NCI-H510A (cell line): Measurements from ENCODE around the gene SDS.

Source experiments
- DNase-seq: peaks from one replicate; lab custom pipeline; 2025; lab: John Stamatoyannopoulos, UW

The SDS gene, protein sequence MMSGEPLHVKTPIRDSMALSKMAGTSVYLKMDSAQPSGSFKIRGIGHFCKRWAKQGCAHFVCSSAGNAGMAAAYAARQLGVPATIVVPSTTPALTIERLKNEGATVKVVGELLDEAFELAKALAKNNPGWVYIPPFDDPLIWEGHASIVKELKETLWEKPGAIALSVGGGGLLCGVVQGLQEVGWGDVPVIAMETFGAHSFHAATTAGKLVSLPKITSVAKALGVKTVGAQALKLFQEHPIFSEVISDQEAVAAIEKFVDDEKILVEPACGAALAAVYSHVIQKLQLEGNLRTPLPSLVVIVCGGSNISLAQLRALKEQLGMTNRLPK

DNA sequence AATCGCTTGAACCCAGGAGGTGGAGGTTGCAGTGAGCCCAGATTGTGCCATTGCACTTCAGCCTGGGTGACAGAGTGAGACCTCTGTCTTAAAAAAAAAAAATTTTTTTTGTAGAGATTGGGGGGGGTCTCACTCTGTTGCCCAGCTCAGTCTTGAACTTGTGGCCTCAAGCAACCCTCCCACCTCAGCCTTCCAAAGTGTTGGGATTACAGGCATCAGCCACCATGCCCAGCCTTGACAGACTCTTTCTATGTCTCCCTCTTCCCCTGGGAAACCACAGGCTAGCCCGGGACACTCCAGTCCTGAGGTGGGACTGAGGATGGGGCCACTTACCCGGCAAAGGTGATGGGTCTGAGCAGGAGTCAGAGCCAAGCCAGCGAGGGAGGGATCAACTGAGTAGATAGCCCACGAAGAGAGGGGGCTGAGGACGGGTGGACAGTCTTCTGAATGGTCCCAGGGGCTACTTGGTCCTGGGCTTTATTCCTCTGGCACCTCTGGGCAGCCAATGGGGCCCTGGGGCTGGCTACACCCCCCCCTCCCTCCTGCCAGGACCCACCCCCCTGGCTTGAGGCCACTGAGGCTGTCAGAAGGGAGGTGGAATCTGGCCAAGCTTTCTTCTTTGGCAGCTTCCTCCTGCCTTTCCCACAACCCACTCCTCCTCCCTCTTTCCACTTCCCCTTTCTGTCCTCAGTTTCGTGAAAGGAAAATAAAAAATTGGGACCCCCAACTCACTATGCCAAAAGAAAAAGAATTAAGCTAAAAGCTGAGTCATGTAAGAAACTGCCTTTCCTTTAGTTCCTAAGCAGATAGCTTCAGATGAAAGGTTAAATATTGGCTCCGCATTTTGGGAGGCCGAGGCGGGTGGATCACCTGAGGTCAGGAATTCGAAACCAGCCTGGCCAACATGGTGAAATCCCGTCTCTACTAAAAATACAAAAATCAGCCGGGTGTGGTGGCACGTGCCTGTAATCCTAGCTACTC lies at the start of gene SDS:
Gene SDS (minus strand): TSS at position 453 of the 981 bp plus-strand sequence. CDS start 4,179 bp downstream, outside the sequence.
- no peak for DNase-seq

DNA sequence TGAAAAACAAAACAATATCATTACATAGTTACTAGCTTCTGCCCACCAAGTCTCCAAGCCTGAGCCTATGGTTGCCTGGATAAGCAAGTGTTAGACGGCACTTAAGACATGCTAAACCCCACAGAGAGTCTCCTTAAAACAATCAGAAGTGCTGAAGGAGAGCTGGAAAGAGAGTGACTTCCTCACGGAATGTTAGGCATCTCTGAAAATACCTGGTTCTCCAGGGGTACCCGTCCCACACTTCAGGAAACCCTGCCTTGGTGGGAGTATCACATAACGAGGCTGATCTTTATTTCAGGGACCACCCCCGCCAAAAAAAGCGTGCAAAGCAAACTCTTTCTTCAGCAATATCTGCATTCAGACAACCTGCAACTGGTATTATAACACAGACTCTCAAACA lies 49.6 kb upstream of the SDS start:
- no peak for DNase-seq

DNA sequence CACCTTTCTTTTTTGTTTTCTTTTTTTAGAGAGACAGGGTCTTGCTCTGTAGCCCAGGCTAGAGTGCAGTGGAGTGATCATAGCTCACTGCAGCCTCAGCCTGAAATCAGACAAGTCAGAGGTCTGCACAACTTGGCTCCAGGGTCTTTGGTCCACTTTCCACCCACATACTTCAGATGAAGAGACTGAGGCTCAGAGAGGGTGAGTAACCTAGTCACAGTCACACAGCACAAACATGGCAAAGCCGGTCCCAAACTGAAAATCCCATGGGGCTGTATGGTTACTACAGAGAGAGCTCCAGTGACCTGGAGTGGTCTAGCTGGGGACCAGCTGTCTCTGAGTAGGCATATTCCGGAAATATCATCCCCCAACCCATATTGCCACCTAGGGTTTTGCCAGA lies 48.8 kb upstream of the SDS start:
- DNase-seq = no peak

DNA sequence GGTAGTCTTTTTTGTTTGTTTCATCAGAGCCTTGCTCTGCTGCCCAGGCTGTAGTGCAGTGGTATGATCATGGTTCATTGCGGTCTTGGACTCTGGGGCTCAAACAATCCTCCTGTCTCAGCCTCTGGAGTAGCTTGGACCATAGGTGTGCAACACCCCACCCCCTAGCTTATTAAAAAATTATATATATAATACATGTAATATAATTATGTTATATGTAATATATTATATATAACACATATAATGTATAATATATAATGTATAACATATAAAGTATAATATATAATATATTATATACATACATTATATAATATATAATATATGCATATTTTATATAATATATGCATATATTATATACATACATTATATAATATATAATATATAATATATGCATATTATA lies 46.2 kb upstream of the SDS start:
- no peak for DNase-seq

DNA sequence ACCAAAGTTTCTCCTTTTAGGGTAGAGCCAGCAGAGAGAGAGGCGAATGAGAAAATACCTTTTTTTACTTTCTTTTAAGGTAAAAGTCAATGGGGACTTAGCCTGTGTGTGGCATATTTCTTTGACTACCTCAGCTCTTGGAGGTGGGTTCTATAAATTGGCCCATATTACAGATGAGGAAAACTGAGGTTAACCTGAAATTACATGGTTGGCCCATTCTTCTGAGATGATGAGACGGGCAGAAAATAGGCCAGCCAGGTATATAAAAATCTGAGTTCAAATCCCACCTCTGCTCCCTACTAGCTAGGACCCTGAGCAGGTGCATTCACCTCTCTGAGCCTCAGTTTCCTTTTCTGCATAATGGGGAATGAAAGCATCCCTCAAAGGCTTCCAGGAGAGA lies 45.6 kb upstream of the SDS start:
- DNase-seq = no peak

DNA sequence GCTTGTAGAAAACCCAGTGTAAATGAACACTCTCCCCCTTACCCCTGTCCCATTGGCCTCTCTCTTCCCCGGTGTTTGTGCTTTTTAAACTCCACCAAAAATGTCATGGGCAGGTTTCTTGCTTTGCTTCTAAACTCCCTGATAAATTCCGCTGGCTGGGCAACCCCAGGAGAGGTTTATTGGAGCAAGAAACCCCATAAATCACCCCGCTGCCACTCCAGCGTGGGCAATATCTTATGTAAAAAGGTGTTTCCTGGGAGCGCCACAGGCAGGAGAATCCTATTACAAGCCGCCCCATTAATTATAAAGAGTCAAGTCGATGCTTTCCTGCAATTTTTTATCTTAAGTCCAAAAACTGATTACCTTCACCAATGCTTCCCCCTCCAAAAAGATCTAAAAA lies 45.2 kb upstream of the SDS start:
- no peak for DNase-seq

DNA sequence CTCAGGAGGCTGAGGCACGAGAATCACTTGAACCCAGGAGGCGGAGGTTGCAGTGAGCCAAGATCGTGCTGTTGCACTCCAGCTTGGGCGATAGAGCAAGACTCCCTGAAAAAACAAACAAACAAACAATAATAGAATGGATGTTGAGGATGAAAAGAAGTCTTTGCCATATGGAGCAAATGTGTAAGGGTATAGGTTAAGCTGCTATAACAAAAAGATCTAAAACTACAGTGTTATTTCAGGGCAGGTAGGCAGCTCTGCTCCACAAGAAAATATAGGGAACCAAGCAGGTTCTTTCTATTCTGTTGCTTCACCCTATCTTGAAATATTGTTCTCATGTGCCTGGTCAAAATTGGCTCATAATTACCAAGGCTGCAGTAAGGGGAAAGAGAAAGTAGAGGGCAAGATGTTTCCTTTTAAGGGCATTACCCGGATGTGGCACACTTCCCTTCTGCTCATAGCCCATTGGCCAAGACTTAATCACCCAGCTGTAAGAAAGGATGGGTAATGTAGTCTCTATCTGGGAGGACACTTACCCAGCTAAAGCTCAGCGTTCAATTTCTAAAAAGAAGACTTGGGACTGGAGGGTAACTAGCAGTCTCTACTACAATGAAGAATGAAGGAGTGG lies 42.0 kb upstream of the SDS start:
- DNase-seq = no peak

DNA sequence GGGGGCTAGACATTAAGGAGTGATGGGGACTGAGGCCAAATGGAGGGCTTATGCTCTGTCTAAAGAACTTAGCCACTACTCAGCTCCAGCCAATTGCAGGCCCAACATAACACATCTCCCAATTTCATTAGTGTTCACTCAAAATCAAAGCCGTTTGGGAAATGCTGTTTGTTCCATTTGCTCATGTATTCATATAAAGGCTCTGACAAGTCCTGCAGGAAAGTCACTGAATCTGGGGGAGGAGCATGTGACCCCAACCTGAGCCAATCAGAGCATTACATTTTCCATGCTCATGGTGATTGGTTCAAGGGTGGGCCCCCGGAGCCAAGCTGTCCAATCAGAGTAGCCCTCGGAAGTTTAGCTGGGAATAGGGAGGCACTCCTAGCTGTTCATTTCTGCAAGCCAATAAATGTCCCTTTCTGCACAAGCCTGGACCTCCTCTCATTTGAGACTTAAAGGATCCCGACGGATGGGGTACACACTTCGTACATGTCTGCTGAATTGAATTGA lies 39.4 kb upstream of the SDS start:
- DNase-seq = no peak

DNA sequence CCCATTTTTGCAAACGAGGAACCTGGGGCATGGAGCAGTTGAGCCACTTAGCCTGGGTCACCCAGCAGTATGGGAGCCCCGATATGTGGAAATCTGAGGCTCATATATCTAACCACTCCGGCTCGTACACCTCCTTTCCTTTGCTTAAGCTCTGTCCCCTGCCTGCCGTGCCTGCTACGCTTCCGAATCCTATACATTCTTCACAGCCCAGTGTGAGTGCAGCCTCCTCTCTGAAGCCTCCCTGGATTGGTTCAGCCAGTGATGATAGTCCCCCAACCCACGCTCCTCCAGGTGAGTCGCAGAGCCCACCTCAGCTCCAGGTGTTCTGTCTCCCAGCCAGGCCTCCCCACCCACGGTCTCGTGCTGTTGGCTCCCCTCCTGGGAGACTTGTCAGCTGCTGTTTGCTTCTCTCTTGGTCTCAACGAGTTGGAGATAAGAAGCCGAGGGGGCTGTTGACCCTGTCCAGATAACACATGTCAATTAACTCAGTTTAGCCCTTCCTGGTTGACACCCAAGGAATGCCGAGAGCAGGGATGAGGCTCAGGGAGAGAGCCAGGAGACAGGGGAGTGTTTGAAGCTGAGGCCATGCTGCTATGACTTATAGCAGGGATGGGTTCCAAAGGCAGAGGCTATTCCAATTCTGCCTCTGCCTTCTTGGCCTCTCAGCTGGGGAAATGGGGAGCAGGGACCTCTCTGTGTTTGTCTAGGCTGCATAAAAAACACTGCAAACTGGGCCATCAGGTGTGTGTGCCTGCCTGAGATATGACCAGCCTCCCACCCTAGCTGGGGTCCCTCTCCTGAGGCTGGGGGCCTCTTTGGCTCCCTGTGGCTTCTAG lies 37.5 kb upstream of the SDS start:
- DNase-seq = no peak

DNA sequence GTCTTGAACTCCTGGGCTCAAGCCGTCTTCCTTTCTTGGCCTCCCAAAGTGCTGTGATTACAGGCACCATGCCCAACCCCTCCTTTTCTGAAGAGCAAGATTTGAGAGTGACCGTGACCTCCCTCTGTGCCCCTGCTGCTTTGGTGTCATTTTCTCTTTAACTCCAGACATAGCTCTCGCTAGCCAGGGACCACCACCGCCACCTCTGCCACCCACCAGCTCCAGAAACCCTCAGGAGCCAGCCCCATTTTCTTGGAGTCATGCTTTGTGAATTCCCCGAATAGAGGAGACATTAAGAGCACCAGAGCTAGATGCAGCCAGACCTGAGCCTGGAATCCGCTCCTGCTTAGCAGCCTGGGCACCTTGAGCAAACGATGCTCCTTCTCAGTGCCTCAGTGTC lies 36.6 kb upstream of the SDS start:
- no peak for DNase-seq

DNA sequence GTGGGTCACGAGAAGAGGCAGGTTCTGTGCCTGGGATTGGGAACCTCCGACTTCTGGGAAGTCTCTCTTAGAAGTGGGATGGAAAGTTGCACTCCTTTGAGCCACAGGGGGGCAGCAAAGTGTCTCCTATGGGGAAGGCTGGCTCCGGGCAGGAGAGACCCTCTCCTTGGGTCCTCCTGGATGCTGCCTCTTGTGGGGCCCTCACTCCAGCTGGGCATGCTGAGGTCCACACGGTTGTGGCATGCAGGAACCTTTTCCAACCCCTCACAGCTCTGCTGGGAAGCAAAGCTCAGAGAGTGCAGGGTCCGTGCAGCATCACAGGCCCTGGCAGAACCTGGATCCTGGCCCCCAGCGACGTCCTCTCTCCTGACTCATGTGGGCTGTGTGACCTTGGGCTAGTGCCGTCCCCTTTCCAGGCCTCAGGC lies 35.9 kb upstream of the SDS start:
- DNase-seq = peak; percentile 46

DNA sequence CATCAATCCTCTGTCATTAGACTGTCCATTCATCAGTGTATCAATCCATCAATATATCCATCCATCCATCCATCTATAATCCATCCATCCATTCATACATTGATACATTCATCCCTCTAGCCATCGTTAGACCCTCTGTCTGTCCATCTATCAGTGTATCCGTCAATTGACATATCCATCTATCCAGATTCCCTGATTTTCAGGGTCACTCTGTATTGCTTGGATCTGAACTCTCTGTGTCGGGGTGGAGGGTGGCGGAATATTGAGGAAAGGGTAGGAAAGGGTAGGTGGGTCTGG lies 35.6 kb upstream of the SDS start:
- no peak for DNase-seq

DNA sequence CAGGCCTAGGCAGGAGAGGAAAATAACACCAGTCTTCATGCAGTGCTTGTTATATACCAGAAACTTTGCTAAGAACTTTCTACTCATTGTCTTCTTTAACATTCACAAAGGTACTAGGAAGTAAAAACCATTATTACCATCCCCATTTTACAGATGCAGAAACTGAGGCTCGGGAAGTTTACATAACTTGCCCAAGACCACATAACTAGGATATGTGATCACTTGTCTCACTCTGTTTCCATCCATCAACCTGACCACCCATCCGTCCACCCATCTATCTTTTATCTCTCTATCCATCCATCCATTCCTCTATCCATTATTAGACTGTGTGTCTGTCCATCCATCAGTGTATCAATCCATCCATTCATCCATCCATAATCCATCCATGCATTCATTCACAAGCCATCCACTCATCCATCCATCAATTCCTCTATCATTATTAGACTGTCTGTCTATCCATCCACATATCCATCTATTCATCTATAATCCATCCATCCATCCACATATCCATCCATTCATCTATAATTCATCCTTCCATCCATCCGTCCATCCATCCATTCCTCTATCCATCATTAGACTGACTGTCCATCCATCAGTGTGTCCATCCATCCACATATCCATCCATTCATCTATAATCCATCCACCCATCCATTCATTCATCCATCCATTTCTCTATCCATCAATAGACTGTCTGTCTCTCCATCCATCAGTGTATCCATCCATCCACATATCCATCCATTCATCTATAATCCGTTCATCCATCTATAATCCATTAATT lies 35.0 kb upstream of the SDS start:
- no peak for DNase-seq

DNA sequence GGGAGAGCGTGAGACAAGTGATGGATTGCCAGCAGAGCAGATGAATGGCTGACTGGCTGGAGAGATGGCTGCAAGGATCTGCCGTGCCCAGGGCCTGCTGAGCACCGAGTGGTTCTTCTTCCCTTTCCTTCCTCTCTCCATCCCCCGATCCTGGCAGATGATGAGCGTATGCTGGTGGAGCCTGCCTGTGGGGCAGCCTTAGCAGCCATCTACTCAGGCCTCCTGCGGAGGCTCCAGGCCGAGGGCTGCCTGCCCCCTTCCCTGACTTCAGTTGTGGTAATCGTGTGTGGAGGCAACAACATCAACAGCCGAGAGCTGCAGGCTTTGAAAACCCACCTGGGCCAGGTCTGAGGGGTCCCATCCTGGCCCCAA lies 34.0 kb upstream of the SDS start:
- no peak for DNase-seq

DNA sequence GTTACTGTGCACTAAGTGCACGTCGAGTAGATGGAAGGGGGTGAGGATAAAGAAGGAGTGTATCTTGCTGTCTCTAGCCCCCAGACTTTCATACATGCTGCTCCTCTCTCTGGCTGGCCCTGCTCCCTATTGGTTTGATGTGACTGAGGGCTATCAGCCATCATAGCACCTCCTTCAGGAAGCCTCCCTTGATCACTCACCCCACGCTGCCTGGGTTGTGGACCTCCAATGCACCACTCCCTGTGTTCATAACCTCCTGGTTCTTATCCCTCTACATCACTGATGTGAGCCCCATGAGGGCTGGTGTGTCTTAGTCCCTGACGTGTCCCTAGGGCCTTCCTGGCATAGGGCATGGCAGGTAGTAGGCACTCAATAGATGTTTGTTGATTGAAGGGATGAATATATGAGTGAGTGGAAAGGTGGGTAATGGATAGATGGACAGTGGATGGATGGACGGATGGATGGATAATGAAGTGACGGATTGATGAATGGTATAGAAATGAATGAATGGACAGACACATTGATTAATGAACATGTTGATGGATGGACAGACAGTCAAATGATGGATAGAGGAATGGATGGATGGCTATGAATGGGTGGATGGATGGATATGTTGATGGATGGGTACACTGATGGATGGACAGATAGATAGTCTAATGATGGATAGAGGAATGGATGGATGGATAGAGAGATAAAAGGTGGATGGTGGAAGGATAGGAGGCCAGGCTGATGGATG lies 33.5 kb upstream of the SDS start:
- DNase-seq = no peak

DNA sequence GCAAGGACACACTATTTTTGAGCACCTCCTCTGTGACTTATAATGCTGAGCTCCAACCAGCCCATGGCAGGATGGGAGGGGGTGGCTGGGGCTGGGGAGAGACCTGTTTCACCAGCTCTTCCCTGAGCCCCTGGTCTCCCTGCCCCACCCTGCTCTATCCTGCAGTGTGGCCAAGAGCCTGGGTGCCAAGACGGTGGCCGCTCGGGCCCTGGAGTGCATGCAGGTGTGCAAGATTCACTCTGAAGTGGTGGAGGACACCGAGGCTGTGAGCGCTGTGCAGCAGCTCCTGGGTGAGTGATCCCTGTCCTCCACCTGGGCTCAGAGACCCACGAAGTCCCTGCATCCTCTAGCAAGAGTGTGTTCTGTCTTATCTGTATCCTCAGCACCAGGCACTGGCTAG lies 32.9 kb upstream of the SDS start:
- no peak for DNase-seq

DNA sequence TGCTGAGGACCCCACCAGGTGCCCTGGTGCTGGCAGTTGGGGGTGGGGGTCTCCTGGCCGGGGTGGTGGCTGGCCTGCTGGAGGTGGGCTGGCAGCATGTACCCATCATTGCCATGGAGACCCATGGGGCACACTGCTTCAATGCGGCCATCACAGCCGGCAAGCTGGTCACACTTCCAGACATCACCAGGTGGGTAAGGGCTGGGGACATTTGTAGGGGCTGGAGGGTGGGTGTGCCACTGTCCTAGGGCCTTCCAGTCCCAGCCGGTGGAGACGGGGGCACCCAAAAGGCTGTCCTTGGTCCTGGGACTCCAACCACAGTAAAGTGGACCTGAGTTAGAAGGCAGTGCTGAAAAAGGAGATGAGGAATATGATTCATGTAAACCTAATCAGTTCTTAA lies 31.7 kb upstream of the SDS start:
- no peak for DNase-seq

DNA sequence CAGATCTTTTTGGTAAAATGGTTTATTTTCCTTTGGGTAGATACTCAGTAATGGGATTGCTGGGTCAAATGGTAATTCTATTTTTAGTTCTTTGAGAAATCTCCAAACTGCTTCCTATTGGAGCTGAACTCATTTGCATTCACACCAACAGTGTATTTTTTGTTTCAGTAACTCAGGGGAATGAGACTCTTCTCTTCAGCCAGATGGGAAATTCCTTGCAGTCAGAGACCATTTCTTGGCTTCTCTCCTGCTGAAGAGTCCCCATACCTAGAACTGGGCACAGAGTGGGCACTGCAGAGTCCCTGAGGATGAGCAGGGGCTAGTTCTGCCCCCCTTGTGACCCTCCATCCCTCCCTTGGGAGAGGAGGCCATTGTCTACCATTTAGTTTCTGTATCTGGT lies 29.3 kb upstream of the SDS start:
- no peak for DNase-seq

DNA sequence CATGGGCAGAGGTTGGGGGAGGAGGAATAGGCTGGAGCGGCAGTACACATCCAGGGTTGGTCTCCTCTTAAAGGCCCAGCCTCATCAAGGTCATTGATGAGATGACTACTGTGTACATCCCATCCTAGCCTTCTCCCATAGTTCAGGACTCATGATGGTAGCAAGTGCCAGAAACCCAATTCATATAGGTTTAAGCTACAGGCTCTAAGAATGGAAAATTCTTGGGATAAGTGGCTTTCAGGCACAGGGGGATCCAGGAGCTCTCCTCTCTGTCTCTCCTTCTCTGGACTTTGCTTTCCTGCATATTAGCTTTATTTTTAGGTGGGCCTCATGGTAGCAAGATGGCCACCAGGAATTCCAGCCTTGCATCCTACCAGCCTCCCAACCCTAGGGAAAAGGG lies 24.8 kb upstream of the SDS start:
- DNase-seq = no peak

DNA sequence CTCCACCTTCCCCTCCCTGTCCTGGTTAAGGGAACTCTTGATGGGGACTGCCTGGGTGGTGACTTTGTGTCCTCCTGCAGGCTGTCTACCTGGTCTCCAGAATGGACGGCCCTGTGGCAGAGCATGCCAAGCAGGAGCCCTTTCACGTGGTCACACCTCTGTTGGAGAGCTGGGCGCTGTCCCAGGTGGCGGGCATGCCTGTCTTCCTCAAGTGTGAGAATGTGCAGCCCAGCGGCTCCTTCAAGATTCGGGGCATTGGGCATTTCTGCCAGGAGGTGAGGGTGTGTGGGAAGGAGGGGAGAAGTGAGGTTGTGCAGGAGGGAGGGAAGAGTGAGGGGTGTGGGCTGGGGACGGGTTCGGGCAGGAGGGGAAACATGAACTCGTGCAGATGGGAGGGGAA lies 24.2 kb upstream of the SDS start:
- DNase-seq = no peak
